Parathyroid adenoma (tissue), 2 donors: ENCODE results near the gene AKR1B15.

Experiments used
- H2AFZ ChIP-seq: fragments of 300-600 bp; sonication (generic); one replicate; pipeline ENCODE4 v1.7.0; 2017; ENCODE audit warnings: antibody characterized with exemption, mild to moderate bottlenecking
- H3K27ac ChIP-seq: fragments of 300-600 bp; sonication (generic); one replicate; pipeline ENCODE4 v1.7.0; 2017
- H3K27me3 ChIP-seq: fragments of 300-600 bp; sonication (generic); one replicate; pipeline ENCODE4 v1.7.0; 2017; ENCODE audit warnings: low read length; ENCODE audit not compliant: control insufficient read depth, insufficient read depth
- H3K36me3 ChIP-seq: fragments of 300-600 bp; sonication (generic); one replicate; pipeline ENCODE4 v1.7.0; 2017; ENCODE audit warnings: low read length; ENCODE audit not compliant: control insufficient read depth, insufficient read depth
- H3K4me1 ChIP-seq: fragments of 300-600 bp; sonication (generic); one replicate; pipeline ENCODE4 v1.7.0; 2017; ENCODE audit warnings: control low read depth
- H3K4me2 ChIP-seq: fragments of 300-600 bp; sonication (generic); one replicate; pipeline ENCODE4 v1.7.0; 2017; ENCODE audit warnings: low read length
- H3K4me3 ChIP-seq: fragments of 300-600 bp; sonication (generic); one replicate; pipeline ENCODE4 v1.7.0; 2017; ENCODE audit warnings: low read depth, low read length
- H3K79me2 ChIP-seq: fragments of 300-600 bp; sonication (generic); one replicate; pipeline ENCODE4 v1.7.0; 2017; ENCODE audit warnings: control low read depth
- H3K9ac ChIP-seq: fragments of 300-600 bp; sonication (generic); one replicate; pipeline ENCODE4 v1.7.0; 2017; ENCODE audit warnings: mild to moderate bottlenecking
- H3K9me3 ChIP-seq: fragments of 300-600 bp; sonication (generic); one replicate; pipeline ENCODE4 v1.7.0; 2017; ENCODE audit warnings: low read length; ENCODE audit not compliant: control insufficient read depth
- TF ChIP-seq, protein P1 (sequence below): fragments of 300-600 bp; sonication (generic); IDR thresholded peaks from one replicate; pipeline ENCODE4 v1.7.0; 2017; ENCODE audit warnings: antibody characterized with exemption, mild to moderate bottlenecking
- donor health status: primary hyperparathyroidism.

AKR1B15 gene

DNA sequence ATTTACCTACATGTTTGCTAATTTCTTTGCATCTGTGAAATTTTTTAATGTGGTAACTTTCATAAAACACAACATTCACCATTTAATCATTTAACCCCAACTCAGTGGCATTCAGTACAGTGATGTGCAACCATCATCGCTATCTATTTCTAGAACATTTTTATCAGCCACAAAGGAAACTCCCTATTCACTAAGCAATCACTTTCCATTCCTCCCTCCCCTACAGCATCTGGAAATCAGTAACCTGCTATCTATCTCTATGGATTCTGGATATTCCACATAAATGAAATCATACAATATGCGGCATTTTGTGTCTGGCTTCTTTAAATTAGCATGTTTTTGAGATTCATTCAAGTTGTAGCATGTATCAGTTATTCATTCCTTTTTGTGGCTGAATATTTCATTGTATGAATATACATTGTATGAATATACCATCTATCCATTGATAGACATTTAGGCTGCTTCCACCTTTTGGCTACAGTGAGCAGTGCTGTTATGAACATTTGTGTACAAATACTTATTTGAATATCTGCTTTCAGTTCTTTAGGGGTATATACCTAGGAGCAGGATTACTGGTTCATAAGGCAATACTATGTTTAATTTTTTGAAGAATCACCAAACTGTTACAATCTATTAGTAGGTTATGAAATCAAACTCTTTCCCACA lies 78.3 kb downstream of the AKR1B15 start:
- TF ChIP-seq, protein P1, sequence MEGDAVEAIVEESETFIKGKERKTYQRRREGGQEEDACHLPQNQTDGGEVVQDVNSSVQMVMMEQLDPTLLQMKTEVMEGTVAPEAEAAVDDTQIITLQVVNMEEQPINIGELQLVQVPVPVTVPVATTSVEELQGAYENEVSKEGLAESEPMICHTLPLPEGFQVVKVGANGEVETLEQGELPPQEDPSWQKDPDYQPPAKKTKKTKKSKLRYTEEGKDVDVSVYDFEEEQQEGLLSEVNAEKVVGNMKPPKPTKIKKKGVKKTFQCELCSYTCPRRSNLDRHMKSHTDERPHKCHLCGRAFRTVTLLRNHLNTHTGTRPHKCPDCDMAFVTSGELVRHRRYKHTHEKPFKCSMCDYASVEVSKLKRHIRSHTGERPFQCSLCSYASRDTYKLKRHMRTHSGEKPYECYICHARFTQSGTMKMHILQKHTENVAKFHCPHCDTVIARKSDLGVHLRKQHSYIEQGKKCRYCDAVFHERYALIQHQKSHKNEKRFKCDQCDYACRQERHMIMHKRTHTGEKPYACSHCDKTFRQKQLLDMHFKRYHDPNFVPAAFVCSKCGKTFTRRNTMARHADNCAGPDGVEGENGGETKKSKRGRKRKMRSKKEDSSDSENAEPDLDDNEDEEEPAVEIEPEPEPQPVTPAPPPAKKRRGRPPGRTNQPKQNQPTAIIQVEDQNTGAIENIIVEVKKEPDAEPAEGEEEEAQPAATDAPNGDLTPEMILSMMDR = no peak

DNA sequence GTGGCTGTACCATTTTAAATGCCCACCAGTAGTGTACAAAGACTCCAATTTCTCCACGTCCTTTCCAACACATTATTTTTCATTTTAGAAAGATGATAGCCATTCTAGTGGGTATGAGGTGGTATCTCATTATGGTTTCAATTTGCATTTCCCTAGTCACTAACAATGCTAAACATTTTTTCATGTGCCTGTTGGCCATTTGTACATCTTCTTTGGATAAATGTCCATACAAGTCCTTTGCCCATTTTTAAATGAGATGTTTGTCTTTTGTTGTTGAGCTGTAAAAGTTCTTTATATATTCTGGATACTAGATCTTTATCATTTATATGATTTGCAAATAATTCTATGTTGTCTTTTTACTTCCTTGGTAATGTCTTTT lies 78.9 kb downstream of the AKR1B15 start:
- Histone ChIP-seq H3K27me3 (no peaks in the 10 kb centered on the region), H3K4me2 (no peak overlapping the region), H3K4me3 (no peak overlapping the region), H3K9ac (no peak overlapping the region), H3K36me3 (no peaks in the 10 kb centered on the region), H3K27ac (no peak overlapping the region), H3K9me3 (no peaks in the 10 kb centered on the region), H3K4me1 (no peaks in the 10 kb centered on the region), H2AFZ (no peak overlapping the region), H3K79me2 (no peaks in the 10 kb centered on the region)
- TF ChIP-seq, protein P1 = no peak

More for the DNA sequence above, 78.3 kb downstream of the AKR1B15 start:
- no peak overlapping the region for H3K9ac ChIP-seq
- no peak overlapping the region for H3K4me2 ChIP-seq
- no peaks in the 10 kb centered on the region for H3K4me1 ChIP-seq
- no peaks in the 10 kb centered on the region for H3K27me3 ChIP-seq
- H3K4me3 ChIP-seq = no peak overlapping the region
- H2AFZ ChIP-seq = no peak overlapping the region
- no peaks in the 10 kb centered on the region for H3K9me3 ChIP-seq
- H3K27ac ChIP-seq = no peak overlapping the region
- H3K79me2 ChIP-seq = no peaks in the 10 kb centered on the region
- no peaks in the 10 kb centered on the region for H3K36me3 ChIP-seq

DNA sequence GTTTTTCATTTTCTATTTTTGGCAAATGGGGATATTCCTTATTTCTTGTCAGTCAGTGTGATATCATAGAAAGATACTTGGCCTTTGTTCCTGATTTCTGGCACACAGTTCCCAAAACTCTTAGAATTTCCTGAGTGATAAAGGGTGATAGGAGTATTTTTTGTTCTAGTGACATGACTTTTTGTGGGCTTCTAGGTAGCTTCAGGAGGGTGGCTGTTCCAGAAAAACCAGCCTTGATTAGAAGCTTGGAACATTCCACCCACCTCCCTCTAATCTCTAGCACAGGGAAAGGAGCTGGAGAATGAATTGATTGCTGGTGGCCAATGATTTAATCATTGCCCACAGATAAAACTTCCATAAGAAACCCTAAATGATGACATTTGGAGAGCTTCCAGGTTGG lies 80.5 kb downstream of the AKR1B15 start:
- Histone ChIP-seq H3K9ac (no peak overlapping the region), H2AFZ (no peak overlapping the region), H3K27me3 (no peaks in the 10 kb centered on the region), H3K4me1 (no peaks in the 10 kb centered on the region), H3K36me3 (no peaks in the 10 kb centered on the region), H3K9me3 (no peaks in the 10 kb centered on the region), H3K27ac (no peak overlapping the region), H3K4me3 (no peak overlapping the region), H3K4me2 (no peak overlapping the region), H3K79me2 (no peaks in the 10 kb centered on the region)
- TF ChIP-seq, protein P1 = no peak
